Mononuclear cell (primary cell): ENCODE measurements around the gene SLC22A23. TPM values are rescaled to one million over a fixed set of nuclear protein-coding genes. Genes with fewer than 3 reads are reported as not detected.

Experiments
- H3K27me3 ChIP-seq: 2 replicates; pipeline ENCODE4 v1.6.0; 2011; ENCODE audit warnings: low read length, control low read depth; ENCODE audit not compliant: insufficient read depth
- H3K4me1 ChIP-seq: 2 replicates; pipeline ENCODE4 v1.5.1; 2011; ENCODE audit warnings: mild to moderate bottlenecking, low read length, control low read depth; ENCODE audit not compliant: insufficient read depth
- H3K4me3 ChIP-seq: 2 replicates; pipeline ENCODE4 v1.5.1; 2011; ENCODE audit warnings: mild to moderate bottlenecking, low read length, moderate library complexity
- H3K9me3 ChIP-seq: 2 replicates; pipeline ENCODE4 v1.5.1; 2011; ENCODE audit warnings: low read depth, mild to moderate bottlenecking, control low read depth, low read length
- total RNA-seq: library from RNA; depleted of rRNA; stranded (reverse); fragments of >200 nt; gene quantifications from one replicate; pipeline ENCODE4 v1.2.3, GENCODE V29; 2012

The SLC22A23 gene
- total RNA-seq, 1 donor, result 6.0 TPM

DNA sequence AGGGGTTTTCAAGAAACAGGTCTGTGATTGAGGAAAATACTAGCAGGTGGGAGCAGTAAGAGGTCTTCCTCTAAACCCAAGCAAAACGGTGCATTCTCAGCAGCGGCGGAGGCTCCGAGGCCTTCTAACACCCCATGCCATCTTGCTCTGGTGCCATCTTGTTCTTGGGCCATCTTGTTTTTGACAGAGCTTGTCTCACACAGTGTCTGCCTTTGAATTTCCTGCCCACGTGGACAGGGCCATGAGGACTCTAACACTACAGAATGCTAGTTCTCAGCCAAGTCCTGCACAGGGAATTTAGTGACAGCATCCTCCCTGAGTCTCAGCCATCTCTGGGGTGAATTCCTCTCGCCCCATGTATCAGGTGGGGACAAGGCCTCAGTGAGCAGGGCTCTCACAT lies 121.7 kb downstream of the SLC22A23 start:
- H3K4me3 ChIP-seq, result no peak overlapping the region
- no peaks in the 10 kb centered on the region for H3K27me3 ChIP-seq
- no peaks in the 10 kb centered on the region for H3K9me3 ChIP-seq
- H3K4me1 ChIP-seq, result peaks cover 11% of the 10 kb centered on the region

DNA sequence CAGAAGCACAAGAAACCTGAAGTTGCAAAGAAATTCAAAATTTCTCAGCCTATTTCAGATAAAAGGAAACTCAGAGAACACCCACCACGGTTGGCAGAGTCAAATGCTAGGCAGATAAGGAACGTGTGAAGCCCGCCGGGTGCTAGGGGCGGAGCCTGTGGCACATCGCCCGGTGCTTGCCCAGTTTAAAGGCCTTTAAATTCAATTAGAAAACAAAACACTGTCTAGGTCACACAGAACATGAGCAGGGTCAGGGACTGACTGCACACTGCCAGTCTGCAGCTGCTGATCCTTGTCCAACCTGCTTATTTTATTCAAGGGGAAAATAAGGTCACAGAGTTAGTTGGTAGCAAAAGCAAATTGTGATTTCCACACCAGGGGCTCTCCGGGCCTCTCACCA lies 122.3 kb downstream of the SLC22A23 start:
- Histone ChIP-seq H3K4me1 (peaks cover 11% of the 10 kb centered on the region), H3K9me3 (no peaks in the 10 kb centered on the region), H3K27me3 (no peaks in the 10 kb centered on the region), H3K4me3 (no peak overlapping the region)

DNA sequence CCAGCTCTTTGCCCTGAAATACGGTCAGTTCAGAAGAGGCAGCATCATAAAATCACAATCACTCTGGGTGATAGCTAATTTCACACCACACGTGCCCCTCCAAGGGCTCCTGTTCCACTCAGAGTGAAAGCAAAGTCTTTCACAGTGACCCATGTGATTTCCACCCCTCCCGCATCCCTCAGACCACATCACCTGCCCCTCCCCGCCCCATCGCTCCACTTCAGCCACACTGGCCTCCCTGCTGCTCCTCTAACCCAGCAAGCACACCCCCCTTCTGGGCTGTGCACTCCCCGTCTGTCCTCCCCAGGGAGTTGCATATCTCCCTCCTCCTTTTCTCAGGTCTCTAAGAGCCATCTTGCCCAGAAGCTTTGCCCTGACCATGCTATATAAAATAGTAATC lies 123.6 kb downstream of the SLC22A23 start:
- Histone ChIP-seq H3K9me3 (no peaks in the 10 kb centered on the region), H3K4me3 (no peak overlapping the region), H3K4me1 (peaks cover 4% of the 10 kb centered on the region), H3K27me3 (no peaks in the 10 kb centered on the region)

DNA sequence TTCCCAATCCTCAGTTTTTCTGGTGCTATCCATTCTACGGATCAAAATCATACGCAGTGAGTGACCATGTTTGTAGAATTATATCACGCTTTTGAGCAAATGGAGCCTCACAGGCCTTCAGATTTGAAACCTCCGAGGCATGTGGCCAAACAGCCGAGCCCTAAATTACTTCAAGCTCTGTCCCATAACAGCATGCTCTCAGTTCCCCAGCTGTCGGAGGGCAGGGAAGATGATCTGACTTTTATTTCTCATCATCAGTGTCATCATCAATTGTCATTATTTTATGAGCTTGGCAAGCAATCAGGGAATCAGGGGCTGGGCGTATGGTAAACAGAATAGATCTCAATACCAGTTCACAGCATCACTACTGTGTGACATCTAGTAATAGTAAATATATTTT lies 124.9 kb downstream of the SLC22A23 start:
- no peaks in the 10 kb centered on the region for H3K27me3 ChIP-seq
- no peaks in the 10 kb centered on the region for H3K4me1 ChIP-seq
- H3K4me3 ChIP-seq, result no peak overlapping the region
- H3K9me3 ChIP-seq, result no peaks in the 10 kb centered on the region

DNA sequence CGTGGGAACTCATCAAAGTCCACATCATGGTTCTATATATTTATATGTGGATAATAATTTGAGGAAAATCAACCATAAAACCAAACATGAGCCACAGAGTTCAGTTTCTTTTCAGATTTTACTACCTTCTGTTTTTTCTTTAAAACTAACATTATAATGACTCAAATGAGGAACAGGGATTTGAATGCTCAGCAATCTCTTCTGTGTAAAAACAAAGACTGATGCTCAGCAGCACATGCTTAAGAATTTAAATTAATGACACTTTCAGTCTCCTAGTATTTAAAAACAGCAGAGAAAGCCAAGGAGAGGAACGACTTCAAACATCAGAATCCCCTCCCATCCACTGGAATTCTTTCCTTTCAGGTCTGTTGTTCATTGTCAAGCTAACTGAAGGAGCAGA lies 125.4 kb downstream of the SLC22A23 start:
- Histone ChIP-seq H3K4me1 (no peaks in the 10 kb centered on the region), H3K9me3 (no peaks in the 10 kb centered on the region), H3K4me3 (no peak overlapping the region), H3K27me3 (no peaks in the 10 kb centered on the region)

DNA sequence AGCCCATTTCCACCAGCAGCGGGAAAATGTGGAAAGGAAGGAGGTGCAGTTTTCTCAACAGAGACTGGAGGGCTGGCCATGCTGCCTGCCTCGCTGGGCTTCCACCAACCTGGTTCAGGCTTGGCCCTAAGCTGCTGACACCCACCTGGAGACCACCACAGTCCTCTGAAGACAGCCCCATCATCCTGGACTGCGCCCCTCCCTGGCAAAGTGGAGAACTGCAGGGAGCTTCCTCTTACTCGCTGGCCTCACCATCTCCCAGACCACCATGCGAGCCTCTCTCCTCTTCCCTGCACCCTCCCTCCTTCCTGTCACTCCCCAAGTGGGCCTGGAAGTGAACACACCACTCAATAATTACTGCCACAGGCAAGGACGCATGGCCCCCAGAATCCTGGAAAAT lies 126.7 kb downstream of the SLC22A23 start:
- H3K4me1 ChIP-seq, result no peaks in the 10 kb centered on the region
- no peaks in the 10 kb centered on the region for H3K27me3 ChIP-seq
- no peaks in the 10 kb centered on the region for H3K9me3 ChIP-seq
- H3K4me3 ChIP-seq, result no peak overlapping the region

DNA sequence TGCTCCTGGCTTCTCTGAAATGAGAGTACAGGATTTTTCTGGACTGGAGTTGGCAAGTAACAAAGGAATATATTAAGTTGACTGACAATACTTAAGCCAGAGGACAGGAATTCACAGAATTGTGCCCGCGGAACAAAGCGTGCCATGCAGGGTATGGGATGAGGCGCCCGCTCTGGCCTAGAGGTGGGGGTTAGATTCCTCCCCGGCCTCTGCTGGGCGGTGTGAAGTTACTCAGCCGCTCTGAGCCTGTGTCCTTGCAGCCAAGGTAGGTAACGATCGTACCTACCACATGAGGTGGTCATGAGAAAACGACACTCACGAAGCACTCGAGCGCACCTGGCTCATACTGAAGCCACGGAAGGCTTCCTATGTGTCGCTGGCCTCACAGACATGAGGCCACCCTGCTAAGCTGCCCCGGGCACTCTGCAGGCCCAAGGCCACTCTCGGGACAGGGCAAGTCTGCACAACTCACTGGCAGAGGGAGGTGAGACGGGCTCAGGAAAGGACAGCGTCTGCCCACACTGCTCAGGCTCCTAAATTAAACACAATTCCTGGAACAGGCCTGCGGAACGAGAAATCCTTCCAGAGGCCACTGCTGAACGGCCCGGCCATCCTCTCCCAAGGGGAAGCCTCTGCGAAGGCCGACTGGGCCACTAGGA lies 127.3 kb downstream of the SLC22A23 start:
- no peaks in the 10 kb centered on the region for H3K4me1 ChIP-seq
- no peaks in the 10 kb centered on the region for H3K27me3 ChIP-seq
- no peaks in the 10 kb centered on the region for H3K9me3 ChIP-seq
- H3K4me3 ChIP-seq, result no peak overlapping the region

DNA sequence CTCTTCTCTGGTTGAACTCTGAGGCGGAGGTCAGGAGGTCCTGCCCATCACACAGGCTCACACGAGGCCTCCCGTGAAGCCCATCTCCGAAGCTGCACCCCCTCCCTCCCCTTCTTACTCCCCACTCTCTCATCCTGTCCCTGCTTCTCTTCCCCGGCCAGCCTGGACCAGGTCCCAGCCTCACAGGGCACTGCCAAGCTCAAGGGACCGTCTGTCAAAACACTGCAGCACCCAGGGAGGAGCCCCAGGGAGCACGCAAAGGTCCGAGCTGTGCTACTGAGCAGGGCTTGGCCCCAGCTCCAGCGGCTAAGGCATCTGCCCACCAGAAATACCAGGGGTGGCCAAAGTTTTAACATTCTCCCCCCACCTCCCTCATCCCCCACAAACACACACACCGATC lies 128.1 kb downstream of the SLC22A23 start:
- H3K4me3 ChIP-seq, result no peak overlapping the region
- no peaks in the 10 kb centered on the region for H3K9me3 ChIP-seq
- H3K27me3 ChIP-seq, result no peaks in the 10 kb centered on the region
- H3K4me1 ChIP-seq, result no peaks in the 10 kb centered on the region

DNA sequence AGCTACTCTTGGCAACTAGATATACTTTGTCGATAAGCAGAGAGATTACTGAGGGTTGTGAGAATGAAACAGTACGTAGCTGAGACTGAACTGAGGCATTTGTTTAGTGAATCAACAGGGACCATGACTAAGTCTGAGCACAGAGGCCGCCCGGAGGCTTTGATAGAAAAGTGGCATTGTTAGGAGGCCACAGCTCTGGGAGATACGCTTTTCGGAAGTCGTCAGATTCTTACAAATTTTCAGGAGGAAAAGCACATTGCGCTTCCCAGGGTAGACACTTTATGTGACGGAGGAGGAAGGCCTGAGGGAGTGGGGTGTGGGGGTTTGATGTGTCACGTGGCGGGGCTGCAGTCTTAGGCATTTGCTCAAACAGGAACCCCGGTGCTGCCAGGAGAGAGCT lies 128.7 kb downstream of the SLC22A23 start:
- Histone ChIP-seq H3K9me3 (no peaks in the 10 kb centered on the region), H3K27me3 (no peaks in the 10 kb centered on the region), H3K4me1 (no peaks in the 10 kb centered on the region), H3K4me3 (no peak overlapping the region)

DNA sequence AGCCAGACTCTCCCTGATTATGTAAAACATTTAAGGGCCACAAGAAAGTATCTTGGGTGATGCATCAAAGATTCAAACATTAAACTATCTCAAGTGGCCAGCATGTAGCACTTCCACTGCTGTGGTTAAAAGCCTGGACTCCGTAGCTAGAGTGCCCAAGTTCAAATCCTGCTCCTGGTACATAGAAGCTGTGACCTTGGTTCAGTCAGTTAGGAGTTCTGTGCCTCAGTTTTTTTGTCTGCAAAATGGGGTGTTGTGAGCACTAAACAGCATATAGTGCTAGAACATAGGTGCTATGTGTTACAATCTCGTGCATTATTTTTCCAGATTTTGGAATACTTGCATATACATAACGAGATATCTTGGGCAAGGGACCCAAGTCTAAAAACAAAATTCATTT lies 129.4 kb downstream of the SLC22A23 start:
- Histone ChIP-seq H3K27me3 (no peaks in the 10 kb centered on the region), H3K4me3 (no peak overlapping the region)

DNA sequence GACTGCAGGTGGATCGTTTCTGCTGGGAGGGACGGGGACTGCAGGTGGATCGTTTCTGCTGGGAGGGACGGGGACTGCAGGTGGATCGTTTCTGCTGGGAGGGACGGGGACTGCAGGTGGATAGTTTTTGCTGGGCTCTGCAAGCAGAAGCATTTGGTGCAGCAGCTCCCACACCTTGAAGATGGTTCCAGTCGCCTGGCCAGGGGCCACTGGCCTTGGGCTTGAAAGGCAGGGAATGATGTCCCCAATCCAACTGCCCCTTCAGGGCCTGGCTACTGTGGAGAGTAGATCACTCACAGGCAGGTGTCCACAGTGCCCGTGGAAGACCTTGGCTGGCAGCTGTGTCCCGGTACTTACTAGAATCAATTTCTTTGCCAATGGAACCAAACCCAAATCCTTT lies 129.9 kb downstream of the SLC22A23 start:
- H3K27me3 ChIP-seq, result no peaks in the 10 kb centered on the region
- H3K9me3 ChIP-seq, result no peaks in the 10 kb centered on the region
- H3K4me3 ChIP-seq, result no peak overlapping the region
- no peaks in the 10 kb centered on the region for H3K4me1 ChIP-seq

More for the DNA sequence above, 129.4 kb downstream of the SLC22A23 start:
- Histone ChIP-seq H3K9me3 (no peaks in the 10 kb centered on the region), H3K4me1 (no peaks in the 10 kb centered on the region)

DNA sequence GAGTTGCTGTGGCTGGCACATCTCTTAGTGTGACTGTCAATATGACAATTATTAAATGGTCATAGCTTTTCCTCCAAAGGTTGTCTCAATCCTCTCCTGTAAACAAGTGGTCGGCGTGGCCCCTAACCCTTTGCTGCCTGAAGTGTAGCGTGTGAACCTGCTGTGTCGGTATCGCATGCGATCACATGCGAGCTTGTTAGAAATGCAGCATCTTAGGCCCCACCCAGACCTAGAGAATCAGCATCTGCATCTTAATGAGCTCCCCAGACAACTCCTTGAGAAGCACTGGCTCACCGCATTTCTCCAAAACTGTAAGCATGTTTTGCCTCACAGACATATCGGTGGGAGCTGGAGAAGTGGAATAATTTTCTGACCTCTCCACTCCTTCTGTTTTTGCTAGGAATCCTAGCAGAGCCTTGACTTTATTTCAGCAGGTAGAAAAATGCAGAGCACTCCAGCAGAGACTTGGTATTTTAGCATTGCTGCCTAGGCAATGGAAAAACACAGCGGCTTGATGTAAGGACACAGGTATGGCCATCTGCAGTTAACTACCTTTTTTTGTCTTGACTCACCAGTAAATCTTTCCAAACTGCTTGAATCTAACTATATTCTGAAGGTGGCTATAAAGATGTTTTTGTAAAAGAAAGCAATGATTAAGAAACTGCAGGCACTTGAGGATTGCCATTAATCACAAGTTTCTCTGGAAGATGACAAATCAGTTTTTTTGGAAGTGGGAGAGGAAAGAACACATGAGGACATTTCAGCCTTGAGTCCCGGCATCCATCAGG lies 130.5 kb downstream of the SLC22A23 start:
- no peaks in the 10 kb centered on the region for H3K9me3 ChIP-seq
- no peak overlapping the region for H3K4me3 ChIP-seq
- H3K27me3 ChIP-seq, result no peaks in the 10 kb centered on the region
- H3K4me1 ChIP-seq, result no peaks in the 10 kb centered on the region

DNA sequence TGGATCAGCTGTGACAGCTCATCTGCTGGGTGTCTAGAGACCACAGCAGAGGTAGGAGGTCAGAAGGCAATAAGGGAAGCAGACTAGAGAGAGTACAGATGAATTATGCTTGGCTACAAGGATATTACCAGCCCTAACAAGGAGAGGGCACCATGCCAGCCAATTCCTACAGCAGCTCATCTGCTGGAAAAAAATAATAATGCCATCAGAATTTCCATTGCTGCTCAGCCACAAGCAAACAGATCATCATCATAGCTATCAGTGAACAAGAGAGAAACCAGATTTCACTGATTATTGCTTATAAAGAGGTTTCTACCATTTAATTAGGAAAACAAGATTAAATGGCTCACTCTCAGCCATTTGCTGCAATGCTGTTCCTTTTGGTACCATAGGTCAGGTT lies 131.6 kb downstream of the SLC22A23 start:
- Histone ChIP-seq H3K27me3 (no peaks in the 10 kb centered on the region), H3K4me1 (no peaks in the 10 kb centered on the region), H3K4me3 (no peak overlapping the region), H3K9me3 (no peaks in the 10 kb centered on the region)

DNA sequence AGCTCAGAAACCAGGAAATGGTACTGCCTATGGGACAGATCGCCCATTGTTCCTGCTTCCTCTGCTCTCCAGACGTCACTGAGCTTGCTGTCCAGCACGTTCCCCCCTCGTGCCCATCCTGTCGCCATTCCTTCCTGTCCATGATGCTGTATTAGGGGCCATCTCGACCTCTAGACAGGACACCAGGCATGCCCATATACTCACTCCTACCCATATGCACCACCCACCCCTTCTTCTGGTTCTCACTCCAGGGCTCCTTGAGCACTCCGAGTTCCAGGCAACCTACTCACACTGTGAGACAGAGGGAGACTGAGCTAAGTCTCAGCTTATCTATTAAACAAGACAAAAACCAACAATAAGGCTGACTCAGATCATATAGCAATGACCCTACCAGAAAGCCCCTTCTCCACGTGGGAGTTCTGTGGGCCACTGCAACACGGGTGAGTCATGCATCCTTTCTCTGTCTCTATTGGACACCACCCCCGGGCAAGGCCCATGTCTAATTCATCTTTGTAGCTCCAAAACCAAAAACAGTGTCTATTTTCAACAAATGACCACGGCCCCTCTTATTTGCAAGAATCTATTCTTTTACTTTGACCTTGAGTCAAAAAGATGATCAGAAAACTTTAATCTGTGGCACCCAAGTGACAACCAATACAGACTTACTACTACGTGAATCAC lies 132.4 kb downstream of the SLC22A23 start:
- Histone ChIP-seq H3K4me3 (no peak overlapping the region), H3K4me1 (no peaks in the 10 kb centered on the region)

DNA sequence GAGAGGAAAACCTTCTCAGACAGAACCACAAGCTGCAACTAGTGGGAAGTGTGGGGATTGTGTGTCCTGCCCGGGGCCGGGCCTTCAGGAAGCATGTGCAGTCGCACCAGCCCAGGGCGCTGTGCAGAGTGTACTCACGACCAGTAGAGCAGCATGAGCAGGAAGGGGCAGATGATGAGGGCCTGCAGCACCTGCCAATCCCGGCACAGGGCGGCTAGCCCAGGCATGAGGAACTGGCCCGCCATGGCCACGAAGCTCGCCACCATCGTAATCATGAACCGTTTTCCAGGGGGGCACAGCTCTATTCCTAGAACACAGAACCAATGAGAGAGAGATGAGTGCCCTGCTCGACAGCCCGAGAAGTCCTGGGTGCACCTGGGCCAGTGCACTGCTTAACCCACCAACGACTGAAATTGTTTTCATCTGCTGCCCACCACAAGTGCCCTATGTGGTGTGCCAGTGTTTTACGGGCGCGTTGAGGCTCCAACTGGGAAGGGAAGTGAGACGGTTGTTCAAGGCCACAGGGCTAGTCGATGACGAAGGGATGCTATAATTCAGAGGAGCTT lies 133.1 kb downstream of the SLC22A23 start:
- H3K4me1 ChIP-seq, result no peaks in the 10 kb centered on the region
- no peaks in the 10 kb centered on the region for H3K27me3 ChIP-seq
- H3K9me3 ChIP-seq, result no peaks in the 10 kb centered on the region

More for the DNA sequence above, 132.4 kb downstream of the SLC22A23 start:
- H3K9me3 ChIP-seq, result no peaks in the 10 kb centered on the region
- no peaks in the 10 kb centered on the region for H3K27me3 ChIP-seq

More for the DNA sequence above, 133.1 kb downstream of the SLC22A23 start:
- no peak overlapping the region for H3K4me3 ChIP-seq
